ENCODE measurements around the gene BEX4.

DNA sequence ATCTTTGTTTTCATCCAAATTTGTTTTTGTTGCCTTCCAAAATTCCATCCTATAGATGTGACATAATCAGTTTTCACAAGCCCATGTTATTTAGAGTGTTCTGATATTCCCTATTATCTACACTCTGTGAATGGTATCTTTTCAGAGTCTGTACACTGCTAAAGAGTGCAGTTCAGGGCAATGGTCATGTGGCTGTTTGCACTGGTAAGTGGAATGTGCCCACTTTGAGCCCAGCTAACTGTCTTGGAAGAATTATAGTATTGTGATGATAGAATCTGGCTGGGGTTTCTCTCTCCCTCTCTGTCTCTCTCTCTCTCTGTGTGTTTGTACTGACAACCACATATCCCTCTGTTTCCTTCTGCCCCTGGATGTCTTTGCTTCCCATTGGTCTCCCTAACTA lies 37.4 kb upstream of the BEX4 start:
- TF ChIP-seq CTCF (CRISPR knock-in tag; IDR thresholded peaks at IDR 0.05): no peak
- no peak for TF ChIP-seq ZNF567 (CRISPR knock-in tag; IDR thresholded peaks at IDR 0.05; ENCODE audit: borderline replicate concordance)
- TF ChIP-seq SAFB2 (CRISPR knock-in tag; IDR thresholded peaks at IDR 0.05; ENCODE audit: borderline replicate concordance, low read depth): no peak
- TF ChIP-seq RAD21 (CRISPR knock-in tag; IDR thresholded peaks at IDR 0.05): no peak
- no peak for TF ChIP-seq ZBTB2 (CRISPR knock-in tag; IDR thresholded peaks at IDR 0.05; ENCODE audit: low read depth)
- TF ChIP-seq FOXM1 (CRISPR knock-in tag; IDR thresholded peaks at IDR 0.05): no peak
- TF ChIP-seq HOXA3 (CRISPR knock-in tag; IDR thresholded peaks at IDR 0.05): no peak
- TF ChIP-seq ETV6 (CRISPR knock-in tag; conservative IDR thresholded peaks at IDR 0.05): no peak
- no peak for TF ChIP-seq THYN1 (CRISPR knock-in tag; IDR thresholded peaks at IDR 0.05; ENCODE audit: borderline replicate concordance, low read depth)
- TF ChIP-seq, protein P1, sequence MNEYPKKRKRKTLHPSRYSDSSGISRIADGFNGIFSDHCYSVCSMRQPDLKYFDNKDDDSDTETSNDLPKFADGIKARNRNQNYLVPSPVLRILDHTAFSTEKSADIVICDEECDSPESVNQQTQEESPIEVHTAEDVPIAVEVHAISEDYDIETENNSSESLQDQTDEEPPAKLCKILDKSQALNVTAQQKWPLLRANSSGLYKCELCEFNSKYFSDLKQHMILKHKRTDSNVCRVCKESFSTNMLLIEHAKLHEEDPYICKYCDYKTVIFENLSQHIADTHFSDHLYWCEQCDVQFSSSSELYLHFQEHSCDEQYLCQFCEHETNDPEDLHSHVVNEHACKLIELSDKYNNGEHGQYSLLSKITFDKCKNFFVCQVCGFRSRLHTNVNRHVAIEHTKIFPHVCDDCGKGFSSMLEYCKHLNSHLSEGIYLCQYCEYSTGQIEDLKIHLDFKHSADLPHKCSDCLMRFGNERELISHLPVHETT (CRISPR knock-in tag; conservative IDR thresholded peaks at IDR 0.05): no peak
- TF ChIP-seq SRY (CRISPR knock-in tag; IDR thresholded peaks at IDR 0.05): no peak
- TF ChIP-seq ZNF747 (CRISPR knock-in tag; IDR thresholded peaks at IDR 0.05; ENCODE audit: borderline replicate concordance): no peak
